ENCODE data around the gene ZNF490. TPM values are rescaled to one million over a fixed set of nuclear protein-coding genes. Genes with fewer than 3 reads are reported as not detected.

The ZNF490 gene
- polyA plus RNA-seq, 3 donors, result 2.3 to 4.2 (median 2.7) TPM

- peaks cover 0 to 4% (median 0%) of the 10 kb centered on the region in 7 donors for H3K9me3 Mint-ChIP-seq
- intact Hi-C loops (cut with micrococcal nuclease), result no loop called here
- H3K27ac Mint-ChIP-seq, result no peak overlapping the region
- WGBS (ENCODE audit: insufficient coverage), result 94% methylated on average over 11 of the region's 13 CpGs
- H3K4me2 ChIP-seq (replicated peaks; ENCODE audit: extremely low read depth, low read length, poor library complexity, severe bottlenecking), result no peak overlapping the region
- no peaks in the 10 kb centered on the region for H3K27me3 ChIP-seq (ENCODE audit: control insufficient read depth in 2 of 2, insufficient read depth in 2 of 2, low read length in 2 of 2)
- H3K9me3 ChIP-seq (replicated peaks in 1 of 2; ENCODE audit: control insufficient read depth in 1 of 2, insufficient read depth in 1 of 2, low read length in 2 of 2), result no peaks in the 10 kb centered on the region
- H3K27me3 Mint-ChIP-seq (ENCODE audit: low read depth in 3 of 3), result peaks cover 0 to 2% (median 0%) of the 10 kb centered on the region in 3 donors
- no peak overlapping the region for H3K4me3 Mint-ChIP-seq
- no peak overlapping the region for H3K27ac ChIP-seq (ENCODE audit: low read depth in 1 of 2, low read length in 2 of 2)
- peaks cover 15 to 26% of the 10 kb centered on the region in 2 donors for H3K36me3 Mint-ChIP-seq
- DNase-seq, result no peak
- no peak for TF ChIP-seq CTCF (IDR thresholded peaks at IDR 0.05)
- peaks cover under 1 to 4% of the 10 kb centered on the region in 2 donors for H3K36me3 ChIP-seq (replicated peaks in 1 of 2; ENCODE audit: control insufficient read depth in 1 of 2, insufficient read depth in 2 of 2, low read length in 2 of 2)
- H3K9ac ChIP-seq (ENCODE audit: insufficient read depth, low read length, poor library complexity, severe bottlenecking), result no peak overlapping the region
- H3K4me1 ChIP-seq (ENCODE audit: control insufficient read depth in 1 of 2, insufficient read depth in 2 of 2, low read length in 2 of 2), result peaks cover 8 to 12% of the 10 kb centered on the region in 2 donors
- no peak overlapping the region for H3K4me3 ChIP-seq (replicated peaks in 1 of 3; ENCODE audit: low read depth in 2 of 3, low read length in 3 of 3)
- no peaks in the 10 kb centered on the region for H4K20me1 ChIP-seq (ENCODE audit: insufficient read depth, low read length)
- no peaks in the 10 kb centered on the region for H3K79me2 ChIP-seq (ENCODE audit: insufficient read depth, low read length)
- H2AFZ ChIP-seq (ENCODE audit: insufficient read depth, low read depth, low read length, poor library complexity, severe bottlenecking), result no peak overlapping the region
- H3K4me1 Mint-ChIP-seq, result peaks cover 9% of the 10 kb centered on the region
Measured at GRCh38 chr19:12636631-12637030, 26.0 kb upstream of the ZNF490 start.

- Histone ChIP-seq H3K79me2 (ENCODE audit: insufficient read depth, low read length) (no peaks in the 10 kb centered on the region), H3K36me3 (replicated peaks in 1 of 2; ENCODE audit: control insufficient read depth in 1 of 2, insufficient read depth in 2 of 2, low read length in 2 of 2) (peaks cover 46 to 72% of the 10 kb centered on the region in 2 donors), H3K9ac (ENCODE audit: insufficient read depth, low read length, poor library complexity, severe bottlenecking) (no peak overlapping the region), H3K27me3 (ENCODE audit: control insufficient read depth in 2 of 2, insufficient read depth in 2 of 2, low read length in 2 of 2) (no peaks in the 10 kb centered on the region), H3K9me3 (replicated peaks in 1 of 2; ENCODE audit: control insufficient read depth in 1 of 2, insufficient read depth in 1 of 2, low read length in 2 of 2) (peaks cover 22 to 37% of the 10 kb centered on the region in 2 donors), H4K20me1 (ENCODE audit: insufficient read depth, low read length) (no peaks in the 10 kb centered on the region), H2AFZ (ENCODE audit: insufficient read depth, low read depth, low read length, poor library complexity, severe bottlenecking) (no peak overlapping the region), H3K27ac (ENCODE audit: low read depth in 1 of 2, low read length in 2 of 2) (no peak overlapping the region), H3K4me1 (ENCODE audit: control insufficient read depth in 1 of 2, insufficient read depth in 2 of 2, low read length in 2 of 2) (no peaks in the 10 kb centered on the region), H3K4me2 (replicated peaks; ENCODE audit: extremely low read depth, low read length, poor library complexity, severe bottlenecking) (no peak overlapping the region), H3K4me3 (replicated peaks in 1 of 3; ENCODE audit: low read depth in 2 of 3, low read length in 3 of 3) (no peak overlapping the region)
- H3K4me1 Mint-ChIP-seq, result no peaks in the 10 kb centered on the region
- TF ChIP-seq CTCF (IDR thresholded peaks at IDR 0.05), result no peak
- WGBS (ENCODE audit: insufficient coverage), result no CpG with 5 or more reads among the region's 7 CpGs
- H3K9me3 Mint-ChIP-seq, result peaks cover 27 to 47% (median 36%) of the 10 kb centered on the region in 7 donors
- no peak overlapping the region for H3K27ac Mint-ChIP-seq
- no peak overlapping the region for H3K4me3 Mint-ChIP-seq
- H3K27me3 Mint-ChIP-seq (ENCODE audit: low read depth in 3 of 3), result no peaks in the 10 kb centered on the region
- peaks cover 62 to 88% of the 10 kb centered on the region in 2 donors for H3K36me3 Mint-ChIP-seq
- no peak for DNase-seq
- intact Hi-C loops (cut with micrococcal nuclease), result no loop called here
Measured at GRCh38 chr19:12629215-12629614, 18.6 kb upstream of the ZNF490 start.
